GM23338 (cell line): ENCODE results near the gene DCST1. TPM values are rescaled to one million over a fixed set of nuclear protein-coding genes. Genes with fewer than 3 reads are reported as not detected.
"Not testable (repeated sequence)": the region's sequence is repeated elsewhere in the genome, so short reads cannot be mapped to it uniquely, and the experiment has no call there.

Experiments
- ATAC-seq: fragments of 200-7000 bp; cut with Tn5 transposase; 3 replicates; pipeline ENCODE4 v1.9.1; 2020
- DNase-seq: peaks from one replicate; pipeline ENCODE4 v3.0.0-alpha.2; 2015; ENCODE audit warnings: low spot score
- H2AFZ ChIP-seq: fragments of 200-600 bp; sonication (generic); 2 replicates; pipeline ENCODE4 v1.8.0; 2016; ENCODE audit warnings: antibody characterized with exemption, mild to moderate bottlenecking, moderate library complexity
- H3F3A ChIP-seq: fragments of 200-600 bp; sonication (generic); replicated peaks from 2 replicates; pipeline ENCODE4 v1.8.0; 2017; ENCODE audit warnings: antibody characterized with exemption, mixed run types, low read depth
- H3K27ac ChIP-seq: fragments of 200-600 bp; sonication (generic); 2 replicates; pipeline ENCODE4 v1.6.1; 2016; ENCODE audit warnings: low read depth
- H3K27me3 ChIP-seq: fragments of 200-600 bp; sonication (generic); 2 replicates; pipeline ENCODE4 v1.8.0; 2016; ENCODE audit warnings: mild to moderate bottlenecking, mixed run types, moderate library complexity; ENCODE audit not compliant: insufficient read depth
- H3K36me3 ChIP-seq: fragments of 200-600 bp; sonication (generic); 2 replicates; pipeline ENCODE4 v1.8.0; 2016; ENCODE audit warnings: mild to moderate bottlenecking; ENCODE audit not compliant: insufficient read depth
- H3K4me1 ChIP-seq: fragments of 200-600 bp; sonication (generic); 2 replicates; pipeline ENCODE4 v1.8.0; 2016; ENCODE audit warnings: mild to moderate bottlenecking, moderate library complexity; ENCODE audit not compliant: insufficient read depth
- H3K4me2 ChIP-seq: fragments of 200-600 bp; sonication (generic); 2 replicates; pipeline ENCODE4 v1.7.1; 2017; ENCODE audit warnings: mixed run types
- H3K4me3 ChIP-seq: fragments of 200-600 bp; sonication (generic); 2 replicates; pipeline ENCODE4 v1.6.1; 2016; ENCODE audit warnings: mixed run types
- H3K79me2 ChIP-seq: fragments of 200-600 bp; sonication (generic); replicated peaks from 2 replicates; pipeline ENCODE4 v1.8.0; 2017; ENCODE audit warnings: mild to moderate bottlenecking; ENCODE audit not compliant: insufficient read depth
- H3K9me2 ChIP-seq: fragments of 200-600 bp; sonication (generic); 2 replicates; pipeline ENCODE4 v1.8.0; 2017; ENCODE audit not compliant: insufficient read depth
- H4K20me1 ChIP-seq: fragments of 200-600 bp; sonication (generic); replicated peaks from 2 replicates; pipeline ENCODE4 v1.8.0; 2017; ENCODE audit warnings: mild to moderate bottlenecking; ENCODE audit not compliant: insufficient read depth
- H3K27ac Mint-ChIP-seq: 2 replicates; pipeline ENCODE4 v1.8.0; 2020; ENCODE audit warnings: inconsistent platforms, mild to moderate bottlenecking, moderate library complexity, mixed read lengths
- H3K27me3 Mint-ChIP-seq: 3 replicates; pipeline ENCODE4 v1.8.0; 2022; ENCODE audit warnings: low read depth, mild to moderate bottlenecking, moderate library complexity, mixed read lengths, inconsistent platforms; ENCODE audit not compliant: insufficient read depth, poor library complexity
- H3K36me3 Mint-ChIP-seq: 3 replicates; pipeline ENCODE4 v1.8.0; 2021; ENCODE audit warnings: low read depth, mild to moderate bottlenecking, inconsistent platforms, moderate library complexity, mixed read lengths
- H3K4me1 Mint-ChIP-seq: 3 replicates; pipeline ENCODE4 v1.8.0; 2020; ENCODE audit warnings: mild to moderate bottlenecking, inconsistent platforms, mixed read lengths
- H3K4me3 Mint-ChIP-seq: 3 replicates; pipeline ENCODE4 v1.8.0; 2021; ENCODE audit warnings: moderate library complexity, mild to moderate bottlenecking, inconsistent platforms, mixed read lengths
- H3K9me3 Mint-ChIP-seq: 3 replicates; pipeline ENCODE4 v1.8.0; 2020; ENCODE audit warnings: moderate library complexity, mild to moderate bottlenecking, inconsistent platforms, mixed read lengths
- CTCF ChIP-seq, 2 experiments: fragments of 200-600 bp in 1 of 2; sonication (generic) in 1 of 2; conservative IDR thresholded peaks; 2 replicates each; pipeline versions ENCODE4 v1.5.1 to v1.6.1; 2016 to 2017; ENCODE audit warnings: antibody characterized with exemption in 2 of 2, low read depth in 2 of 2, mild to moderate bottlenecking in 2 of 2, moderate library complexity in 1 of 2
- EZH2 ChIP-seq: fragments of 200-600 bp; sonication (generic); IDR thresholded peaks from one replicate; pipeline ENCODE4 v1.8.0; 2017; ENCODE audit warnings: antibody characterized with exemption, mild to moderate bottlenecking, low read depth; ENCODE audit not compliant: unreplicated experiment
- EZH2phosphoT487 ChIP-seq: fragments of 200-600 bp; sonication (generic); IDR thresholded peaks from one replicate; pipeline ENCODE4 v1.8.1; 2018; ENCODE audit warnings: antibody characterized with exemption; ENCODE audit not compliant: unreplicated experiment
- ZNF331 ChIP-seq: fragments of 250-450 bp; sonication (Bioruptor Pico); IDR thresholded peaks from 2 replicates; pipeline ENCODE4 v1.5.0; 2020; ENCODE audit warnings: low read depth, mild to moderate bottlenecking, moderate library complexity
- polyA plus RNA-seq: library from polyadenylated mRNA; unstranded; fragments of >200 nt; fragmentation: Nextera tagmentation; extraction: Ambion mirVana; gene quantifications from 2 replicates; pipeline ENCODE4 v1.2.1, GENCODE V29; 2016
- total RNA-seq: library from RNA; depleted of rRNA; stranded (reverse); fragments of >200 nt; shearing (Covaris generic); gene quantifications from 2 replicates; pipeline ENCODE4 v1.2.3, GENCODE V29; 2014

Gene DCST1
- total and polyA plus RNA-seq, 2 experiments from 2014 or later: not detected

- peaks cover 10% of the 10 kb centered on the region; the same call in 2 of the 3 replicates for H3K36me3 Mint-ChIP-seq
- peak; percentile 84 for DNase-seq
- H3F3A ChIP-seq: peaks cover 22% of the 10 kb centered on the region; the same call in 1 of the 2 replicates
- not testable (repeated sequence) for ATAC-seq, H3K4me3 ChIP-seq, H2AFZ ChIP-seq, H3K27ac ChIP-seq, H4K20me1 ChIP-seq, H3K27me3 ChIP-seq, H3K4me1 ChIP-seq, H3K27ac Mint-ChIP-seq, H3K4me2 ChIP-seq, H3K79me2 ChIP-seq, H3K36me3 ChIP-seq, H3K9me2 ChIP-seq, H3K9me3 Mint-ChIP-seq, H3K4me3 Mint-ChIP-seq
- H3K27me3 Mint-ChIP-seq: peaks cover 19% of the 10 kb centered on the region
- peaks cover 30% of the 10 kb centered on the region for H3K4me1 Mint-ChIP-seq
- TF ChIP-seq CTCF (conservative IDR thresholded peaks at IDR 0.05; ENCODE audit: low read depth in 2 of 2): peak; percentile 68 to 73
Measured at GRCh38 chr1:154995301-154995983, 38.2 kb upstream of the DCST1 start.

- no peak for DNase-seq
- Histone ChIP-seq H3K4me3 (no peak overlapping the region), H3K36me3 (no peaks in the 10 kb centered on the region), H2AFZ (no peak overlapping the region), H3F3A (peaks cover 26% of the 10 kb centered on the region), H3K4me1 (peaks cover 5% of the 10 kb centered on the region; the same call in 1 of the 2 replicates), H3K27me3 (no peaks in the 10 kb centered on the region), H3K9me2 (no peaks in the 10 kb centered on the region), H3K4me2 (no peak overlapping the region), H3K79me2 (no peaks in the 10 kb centered on the region), H3K27ac (no peak overlapping the region), H4K20me1 (no peaks in the 10 kb centered on the region)
- Mint-ChIP-seq H3K27me3 (peaks cover 24% of the 10 kb centered on the region), H3K4me3 (no peak overlapping the region; the same call in 2 of the 3 replicates), H3K9me3 (no peaks in the 10 kb centered on the region), H3K27ac (no peak overlapping the region), H3K4me1 (peaks cover 30% of the 10 kb centered on the region), H3K36me3 (peaks cover 5% of the 10 kb centered on the region; the same call in 1 of the 3 replicates)
- ATAC-seq: no peak
- no peak for TF ChIP-seq EZH2phosphoT487
Measured at GRCh38 chr1:154996966-154997701, 36.5 kb upstream of the DCST1 start.

GRCh38 chr1:154998201-154998780 is 35.3 kb upstream of the DCST1 start:
- DNase-seq (peak; percentile 40), ATAC-seq (no peak)
- peaks cover 5% of the 10 kb centered on the region; the same call in 1 of the 2 replicates for H3K4me1 ChIP-seq
- TF ChIP-seq ZNF331 (CRISPR knock-in tag) (no peak), CTCF (conservative IDR thresholded peaks at IDR 0.05; ENCODE audit: low read depth in 2 of 2) (peak; percentile 50 to 67), EZH2 (no peak)
- no peaks in the 10 kb centered on the region for H3K9me2 ChIP-seq
- H3F3A ChIP-seq: peaks cover 19% of the 10 kb centered on the region
- no peaks in the 10 kb centered on the region for H4K20me1 ChIP-seq
- peak overlapping the region; percentile 45 for H3K4me3 Mint-ChIP-seq
- peaks cover 21% of the 10 kb centered on the region for H3K27me3 Mint-ChIP-seq
- H3K4me1 Mint-ChIP-seq: peaks cover 22% of the 10 kb centered on the region
- H3K9me3 Mint-ChIP-seq: no peaks in the 10 kb centered on the region
- no peaks in the 10 kb centered on the region for H3K27me3 ChIP-seq
- peak overlapping the region; percentile 82; the same call in 1 of the 2 replicates for H3K4me2 ChIP-seq
- no peaks in the 10 kb centered on the region for H3K36me3 ChIP-seq
- H3K79me2 ChIP-seq: peaks cover 5% of the 10 kb centered on the region; the same call in 1 of the 2 replicates
- no peak overlapping the region for H3K4me3 ChIP-seq
- H3K36me3 Mint-ChIP-seq: no peaks in the 10 kb centered on the region
- no peak overlapping the region for H3K27ac Mint-ChIP-seq
- no peak overlapping the region for H3K27ac ChIP-seq
- no peak overlapping the region for H2AFZ ChIP-seq
